ENCODE data around the gene NOS1AP.

Gene NOS1AP

DNA sequence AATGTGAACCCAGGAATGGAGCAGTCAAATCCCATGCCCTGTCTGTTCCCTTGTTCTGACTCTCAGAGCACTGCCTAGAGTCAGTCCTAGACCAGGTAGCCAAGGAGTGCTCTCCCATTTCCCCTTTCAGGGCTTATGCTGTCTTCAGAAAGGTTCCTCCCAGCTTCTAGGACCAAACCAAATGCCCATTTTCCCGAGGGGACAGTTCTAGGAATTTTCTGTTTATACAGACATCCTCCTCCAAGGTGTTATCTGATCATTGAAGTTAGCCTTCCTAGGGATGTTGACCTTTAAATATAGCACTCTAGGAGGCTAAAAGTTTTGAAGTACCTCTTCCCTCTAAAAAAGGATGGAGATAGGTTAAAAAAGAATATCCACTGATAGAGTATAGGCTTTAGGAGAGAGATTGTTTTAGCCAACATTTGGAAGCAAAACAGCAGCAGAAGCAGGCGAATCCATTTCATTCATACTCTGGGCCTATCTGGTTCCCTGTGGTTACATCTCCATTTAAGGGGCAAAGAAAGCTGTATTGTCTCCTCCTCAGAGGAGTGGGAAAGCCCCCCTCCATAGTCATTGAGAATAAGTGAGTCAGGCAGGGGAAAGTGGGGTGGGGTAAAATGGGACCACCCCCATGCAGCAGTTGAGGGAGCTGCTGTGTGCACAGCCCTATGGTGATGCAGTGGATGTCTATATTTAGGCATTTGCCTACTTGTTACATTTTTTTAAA is 180.7 kb downstream of the NOS1AP start:
- no peak for DNase-seq

DNA sequence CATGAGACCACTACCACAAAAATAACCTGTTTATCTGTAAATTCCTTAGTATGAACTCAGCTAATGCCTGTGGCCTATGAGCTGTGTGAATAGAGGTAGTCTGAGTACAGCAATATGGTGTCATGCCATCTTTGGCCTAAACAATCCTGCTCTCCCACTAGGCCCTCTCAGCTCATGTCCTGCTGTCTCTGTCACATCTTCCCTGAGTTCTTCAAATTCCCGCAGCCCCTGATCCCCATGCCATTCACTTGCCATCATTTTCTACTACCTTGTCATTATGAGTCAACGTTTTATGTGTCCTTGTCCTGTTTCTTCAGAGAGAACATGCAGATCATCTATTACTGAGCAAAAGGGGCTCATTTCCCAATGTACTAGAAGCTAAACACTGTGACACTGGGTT is 181.6 kb downstream of the NOS1AP start:
- DNase-seq: no peak

DNA sequence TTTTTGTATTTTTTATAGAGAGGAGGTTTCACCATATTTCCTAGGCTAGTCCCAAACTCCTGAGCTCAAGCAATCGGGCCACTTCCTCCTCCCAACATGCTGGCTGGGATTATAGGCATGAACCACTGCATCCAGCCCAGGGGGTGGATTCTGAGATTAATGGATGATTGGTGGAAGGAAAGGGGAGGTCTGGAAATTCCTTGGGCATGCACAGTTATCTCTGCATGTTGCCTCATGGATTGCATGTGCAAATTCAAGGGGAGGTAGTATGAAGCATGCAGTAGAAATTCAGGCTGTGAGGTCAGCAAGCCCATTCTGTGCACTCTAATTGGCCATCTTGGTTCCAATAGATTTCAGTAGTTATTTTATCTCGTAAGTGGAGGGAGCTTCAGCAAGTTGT is 182.7 kb downstream of the NOS1AP start:
- no peak for DNase-seq

DNA sequence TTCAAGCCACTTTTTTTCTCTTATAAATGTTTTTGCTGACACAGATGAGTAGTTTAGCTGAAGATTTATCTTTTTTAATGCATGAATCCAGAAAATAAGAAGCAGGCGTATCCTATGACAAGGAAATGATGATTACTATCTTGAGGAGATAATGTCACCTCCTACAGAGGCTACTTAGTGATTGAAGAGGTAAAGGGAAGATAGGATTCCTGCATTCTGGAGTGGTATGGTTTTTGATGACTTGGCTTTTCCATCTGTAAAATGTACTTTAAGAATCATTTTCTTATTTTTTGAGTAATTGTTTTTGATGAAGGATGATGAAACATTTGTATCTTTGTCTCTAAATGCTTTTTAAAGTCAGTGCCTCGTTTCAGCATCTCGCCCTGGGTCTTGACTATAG is 184.3 kb downstream of the NOS1AP start:
- DNase-seq: no peak

DNA sequence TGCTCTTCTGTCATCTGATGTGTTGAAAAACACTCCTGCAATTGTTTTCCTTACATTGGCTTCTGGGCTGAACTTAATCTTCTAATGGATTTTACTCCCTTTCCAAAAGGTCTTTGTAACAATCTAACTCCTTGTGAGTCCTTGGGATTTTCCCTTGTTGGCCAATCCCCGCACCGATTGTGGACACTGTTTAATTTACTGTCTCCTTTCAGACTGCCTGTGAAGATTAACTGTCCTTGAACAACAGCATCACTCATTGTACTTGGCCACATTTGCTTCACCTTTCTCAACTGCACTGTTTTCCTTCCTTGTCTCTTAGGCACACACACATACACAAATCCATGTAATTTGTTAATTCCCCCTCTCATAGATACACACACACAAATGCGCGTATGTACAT is 186.8 kb downstream of the NOS1AP start:
- DNase-seq: no peak

DNA sequence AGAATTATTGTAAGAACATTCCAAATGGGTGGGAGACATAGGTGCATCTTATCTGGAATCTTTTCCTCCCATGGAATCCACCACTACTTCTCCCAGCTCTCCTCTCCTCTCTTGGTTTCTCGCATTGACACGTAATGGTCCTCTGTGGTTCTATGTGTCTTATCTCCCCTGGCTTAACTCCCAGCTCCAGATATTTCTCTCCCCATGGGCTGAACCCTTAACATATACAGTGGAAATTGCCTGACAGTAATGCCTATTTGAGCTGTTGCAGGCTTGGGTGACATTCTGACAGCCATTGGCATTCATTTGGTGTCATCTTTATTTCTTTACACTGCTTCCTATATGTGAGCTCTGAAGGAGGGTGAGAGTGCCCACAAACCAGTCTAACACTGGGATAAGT is 188.9 kb downstream of the NOS1AP start:
- no peak for DNase-seq

DNA sequence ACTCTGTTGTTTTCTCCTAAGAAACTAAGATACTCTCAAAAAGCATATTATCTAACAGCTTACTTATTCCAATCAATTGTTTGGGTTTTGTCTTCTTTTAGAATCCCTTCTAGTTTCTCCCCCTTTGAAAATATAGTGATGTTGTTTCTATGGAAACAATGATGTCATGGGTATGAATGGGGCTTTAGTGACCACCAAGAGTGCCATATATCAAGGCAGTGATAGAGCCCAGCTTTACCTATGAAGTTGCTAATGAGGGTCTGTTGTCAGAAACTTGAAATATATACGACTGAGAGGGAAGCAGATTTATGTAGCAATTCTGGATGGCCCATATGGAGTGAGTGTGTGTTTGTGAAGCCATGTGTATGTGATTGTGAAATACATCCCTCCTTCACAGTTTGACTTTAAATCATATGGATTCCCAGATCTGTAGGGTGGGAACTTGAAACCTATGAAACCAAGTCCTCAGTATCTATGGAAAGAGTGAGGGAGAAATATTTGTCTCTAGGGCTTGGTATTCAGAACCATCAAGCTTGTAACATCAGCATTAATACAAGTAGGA is 190.5 kb downstream of the NOS1AP start:
- no peak for DNase-seq

DNA sequence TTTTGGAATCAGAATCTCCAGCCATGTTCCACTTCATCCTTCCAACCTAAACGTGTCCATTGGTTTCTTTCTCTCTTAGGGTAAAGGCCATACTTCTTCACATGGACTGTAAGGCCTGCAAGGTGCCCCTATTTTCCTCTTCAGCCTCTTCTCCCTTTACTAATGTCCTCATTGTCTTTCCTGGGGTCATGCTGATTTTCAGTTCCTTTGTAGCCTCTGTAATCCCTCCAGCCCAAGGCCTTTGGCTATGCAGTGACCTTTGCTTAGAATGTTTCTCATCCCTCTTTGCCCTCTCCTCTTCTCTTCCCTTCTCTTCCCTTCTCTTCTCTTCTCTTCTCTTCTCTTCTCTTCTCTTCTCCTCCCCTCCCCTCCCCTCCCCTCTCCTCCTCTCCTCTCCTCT is 194.6 kb downstream of the NOS1AP start:
- no peak for DNase-seq

DNA sequence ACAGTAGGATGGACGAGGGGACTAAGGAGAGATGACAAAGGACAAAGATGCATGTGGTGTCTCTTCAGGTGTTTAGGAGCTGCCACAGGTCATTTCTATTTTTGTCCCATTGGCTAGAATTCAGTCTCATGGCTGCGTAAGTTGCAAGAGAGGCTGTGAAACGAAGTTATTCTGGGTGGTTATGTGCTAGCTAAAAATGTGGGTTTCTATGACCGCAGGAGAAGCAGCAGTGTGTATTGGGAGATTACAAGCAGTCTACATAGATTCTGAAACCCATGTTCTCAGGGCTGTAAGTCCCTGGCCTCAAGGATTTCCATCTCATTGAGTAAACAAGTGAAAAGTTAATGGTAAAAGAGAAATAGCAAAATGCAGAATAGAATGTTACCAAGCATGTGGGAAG is 196.5 kb downstream of the NOS1AP start:
- DNase-seq: no peak

DNA sequence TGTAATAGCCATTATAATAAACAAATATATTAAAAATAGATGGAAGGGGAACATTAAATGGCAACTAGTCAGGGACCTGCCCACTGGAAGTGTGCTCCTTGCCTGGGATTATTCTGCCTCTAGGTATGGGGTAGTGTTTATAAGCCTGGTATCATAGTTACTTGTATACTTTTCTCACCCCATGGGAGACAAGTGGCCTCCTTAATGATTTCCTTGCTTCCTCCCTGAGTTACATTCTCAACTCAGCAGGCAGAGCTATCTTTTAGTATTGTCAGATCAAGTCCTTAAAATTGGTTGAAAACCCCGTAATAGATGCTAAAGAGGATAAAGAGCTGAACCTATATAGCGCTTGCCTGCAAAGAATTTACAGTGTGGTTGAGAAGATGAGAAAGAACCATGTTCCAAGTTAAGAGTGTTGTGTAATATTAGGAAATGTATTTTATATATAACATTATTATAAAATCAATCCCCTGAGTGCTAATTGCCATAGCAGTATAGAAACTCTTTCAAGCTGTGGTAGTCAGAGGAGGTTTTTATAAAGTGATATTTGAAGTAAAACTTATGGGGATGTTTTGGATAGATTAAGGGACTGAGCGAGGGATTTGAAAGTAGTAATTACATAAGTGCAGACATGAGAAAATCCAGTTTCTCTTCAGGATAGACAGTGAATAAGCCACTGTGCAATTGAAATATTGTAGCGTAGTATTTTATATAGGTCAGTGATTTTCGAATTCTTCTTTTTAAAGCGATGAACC is 200.7 kb downstream of the NOS1AP start:
- no peak for DNase-seq

DNA sequence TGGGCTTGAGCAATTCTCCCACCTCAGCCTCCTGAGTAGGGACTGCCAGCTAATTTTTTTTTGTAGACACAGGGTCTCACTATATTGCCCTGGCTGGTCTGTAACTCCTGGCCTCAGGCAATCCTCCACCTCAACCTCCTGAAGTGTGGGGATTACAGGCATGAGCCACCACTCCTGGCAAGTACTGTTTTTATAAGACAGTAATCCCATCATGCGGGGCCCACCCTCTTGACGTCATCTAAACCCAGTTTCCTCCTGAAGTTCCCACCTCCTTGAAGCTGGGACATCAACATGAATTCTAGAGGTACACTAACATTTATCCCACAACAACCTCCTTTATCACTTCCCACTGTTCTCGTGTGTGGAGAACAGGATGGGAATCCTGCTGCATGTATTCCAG is 202.5 kb downstream of the NOS1AP start:
- no peak for DNase-seq

DNA sequence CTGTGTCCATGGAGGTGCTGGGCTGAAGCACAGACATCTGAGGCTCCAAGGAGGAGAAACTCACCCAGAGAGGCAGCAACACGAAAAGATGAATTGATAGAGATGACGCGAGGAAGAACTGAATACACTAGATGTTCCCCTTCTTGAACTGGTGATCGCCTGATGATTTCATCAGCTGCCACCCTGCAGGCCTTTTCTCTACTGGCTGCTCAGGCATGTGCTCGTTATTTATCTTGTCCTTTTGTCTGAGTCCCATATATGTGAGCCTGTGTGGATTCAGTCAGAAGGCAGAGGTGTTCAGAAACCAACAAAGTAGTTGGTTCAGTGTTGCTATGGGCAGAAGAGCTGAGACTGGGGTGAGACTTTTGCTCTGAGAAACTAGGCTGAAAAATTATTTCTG is 202.9 kb downstream of the NOS1AP start:
- DNase-seq: no peak

DNA sequence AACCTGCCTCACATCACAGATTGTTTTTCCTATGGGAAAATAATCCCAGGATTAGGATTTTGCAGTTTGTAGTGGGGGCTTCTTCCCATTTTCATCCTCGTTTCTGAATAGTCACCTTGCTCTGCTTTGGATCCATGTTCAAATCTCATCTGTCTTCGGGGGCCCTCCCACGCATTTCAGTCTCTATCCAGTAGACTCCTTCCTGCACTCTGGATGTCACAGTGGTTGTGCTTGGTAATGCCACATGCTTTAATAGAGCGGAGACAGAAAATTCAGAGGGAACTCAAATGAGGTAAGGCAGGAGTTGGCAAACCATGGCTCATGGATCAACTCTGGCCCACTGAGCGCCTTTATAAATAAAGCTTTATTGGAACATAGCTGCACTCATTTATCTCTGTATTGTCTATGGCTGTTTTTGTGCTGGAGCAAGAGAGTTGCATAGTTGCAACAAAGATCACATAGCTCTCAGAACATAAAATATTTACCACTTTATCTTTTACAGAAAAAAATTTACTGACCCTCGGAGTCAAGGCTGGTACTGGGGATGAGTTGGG is 206.2 kb downstream of the NOS1AP start:
- DNase-seq: no peak

DNA sequence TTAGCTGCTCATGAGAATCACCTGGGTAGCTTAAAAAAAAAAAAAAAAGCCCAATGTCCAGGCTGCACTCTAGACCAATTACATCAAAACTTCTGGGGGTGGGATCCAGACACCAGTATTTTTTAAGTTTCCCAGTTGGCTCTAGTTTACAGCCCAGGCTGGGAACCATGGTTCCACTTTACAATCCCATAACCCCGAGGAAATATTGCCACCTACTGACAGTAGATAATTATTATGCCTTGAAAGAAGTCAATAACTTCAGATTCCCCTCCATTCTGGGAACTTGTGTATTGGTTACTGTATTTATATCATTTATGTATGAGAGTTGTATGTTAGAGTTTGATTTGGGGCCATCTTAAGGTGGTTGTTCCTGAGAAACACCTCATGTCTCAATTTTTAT is 207.0 kb downstream of the NOS1AP start:
- peak in 3 of 51 donors; percentile 8 to 11 (median 9) for DNase-seq

DNA sequence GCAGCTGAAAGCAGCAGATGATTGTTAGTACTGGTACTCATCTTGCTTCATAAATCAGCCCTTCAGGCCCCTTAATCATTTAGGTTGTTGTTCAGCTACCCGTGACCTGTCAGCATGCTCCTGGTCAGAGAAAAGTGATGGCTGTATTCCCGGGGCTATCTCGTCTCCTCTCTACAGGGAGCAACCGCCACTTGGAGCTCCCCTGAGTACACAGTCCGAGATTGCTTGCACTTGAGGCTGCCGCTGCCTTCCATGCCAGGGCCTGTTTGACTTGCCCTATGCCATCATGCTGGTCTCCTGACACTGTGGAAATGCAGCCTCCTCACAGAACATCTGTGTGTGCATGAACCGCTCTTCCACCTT is 209.6 kb downstream of the NOS1AP start:
- DNase-seq: no peak

DNA sequence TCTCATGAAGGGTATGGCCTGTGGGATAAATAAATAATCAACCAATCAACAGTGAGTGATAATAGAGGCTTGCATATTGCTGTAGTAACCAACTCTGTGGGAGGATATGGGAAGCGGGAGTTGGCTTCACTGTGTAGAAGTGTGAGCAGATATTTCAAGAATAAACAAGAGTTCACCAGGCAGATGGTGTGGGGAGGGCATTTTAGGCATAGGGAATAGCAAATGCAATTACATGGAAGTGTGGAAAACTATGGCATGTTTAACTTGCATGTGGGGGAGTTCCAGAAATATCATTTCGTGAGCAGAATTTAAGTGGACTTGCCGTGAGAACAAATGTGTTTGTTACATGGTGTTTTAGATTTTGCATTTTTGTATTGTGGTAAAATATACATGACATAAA is 211.9 kb downstream of the NOS1AP start:
- DNase-seq: no peak

DNA sequence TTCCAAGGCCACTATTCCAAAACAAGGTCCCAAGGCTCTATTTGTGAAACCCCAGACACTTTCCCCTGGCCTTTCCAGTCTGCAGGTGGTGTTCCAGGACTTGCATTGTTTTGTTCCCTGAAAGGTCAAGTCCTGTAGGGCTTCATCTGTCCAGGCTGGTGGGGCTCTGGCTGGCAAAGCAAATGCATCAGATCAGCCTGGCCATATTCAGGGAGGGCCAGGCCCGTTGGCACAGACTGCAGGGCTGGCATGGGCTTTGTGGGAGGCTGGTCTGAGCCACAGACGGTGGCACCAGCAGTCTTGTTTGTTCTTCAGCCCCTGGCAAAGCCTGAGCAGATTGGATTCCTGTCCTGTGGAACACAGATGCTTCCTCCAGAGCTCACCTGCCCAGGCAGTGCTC is 214.2 kb downstream of the NOS1AP start:
- peak in 6 of 51 donors; percentile 6 to 12 (median 10) for DNase-seq

DNA sequence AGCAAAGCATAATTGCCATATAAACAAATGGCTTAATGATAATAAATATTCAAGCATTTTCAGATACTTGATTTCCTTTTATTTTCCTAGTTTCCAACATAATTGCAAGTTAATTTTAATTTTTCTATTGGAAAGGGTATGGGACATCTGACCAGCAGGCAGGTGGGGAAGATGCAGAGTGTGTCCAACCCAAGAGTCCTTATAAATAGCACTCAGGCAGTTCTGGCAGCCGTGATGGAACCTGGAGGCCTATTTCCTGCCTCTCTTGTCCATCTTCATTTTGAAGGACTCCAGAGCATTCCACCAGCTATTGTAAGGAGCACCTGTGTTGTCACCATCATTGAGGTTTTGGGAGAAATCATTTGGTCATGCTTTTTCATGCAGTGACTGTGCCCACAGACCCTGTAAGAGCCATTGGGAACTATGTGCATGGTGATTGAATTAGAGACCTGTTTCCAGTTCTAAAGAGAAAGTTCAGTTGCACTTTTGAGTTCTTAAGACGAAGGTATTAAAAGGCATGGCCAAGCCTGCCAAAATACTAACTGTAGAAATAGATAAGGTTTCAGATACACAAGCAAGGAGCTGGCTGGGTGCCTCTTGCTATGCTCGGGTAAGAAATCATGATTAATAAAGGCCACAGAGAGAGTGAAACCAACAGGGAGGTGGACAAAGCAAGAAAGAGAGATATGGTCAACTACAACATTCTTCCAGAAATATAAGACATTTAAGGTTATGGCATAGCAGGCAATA is 214.9 kb downstream of the NOS1AP start:
- DNase-seq: no peak

DNA sequence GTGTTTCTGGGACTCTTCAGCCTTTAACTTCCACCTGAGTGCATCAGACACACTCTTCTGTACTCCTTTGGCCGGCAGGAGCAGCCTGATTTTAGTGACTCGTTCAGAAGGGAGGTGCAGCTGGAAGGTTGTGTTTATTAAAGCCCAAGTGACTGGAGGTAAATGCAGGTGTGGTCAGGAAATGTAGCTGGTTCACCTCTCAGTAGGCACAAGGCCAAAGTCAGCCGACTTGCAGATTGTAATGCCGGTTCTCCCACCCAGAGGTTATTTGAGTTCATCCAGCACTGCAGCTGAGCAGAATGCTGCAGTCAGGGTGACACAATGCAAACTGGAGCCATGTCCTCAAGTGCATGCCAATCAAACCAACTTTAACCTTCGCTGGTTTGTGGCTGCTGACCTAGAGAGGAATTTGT is 215.7 kb downstream of the NOS1AP start:
- no peak for DNase-seq

DNA sequence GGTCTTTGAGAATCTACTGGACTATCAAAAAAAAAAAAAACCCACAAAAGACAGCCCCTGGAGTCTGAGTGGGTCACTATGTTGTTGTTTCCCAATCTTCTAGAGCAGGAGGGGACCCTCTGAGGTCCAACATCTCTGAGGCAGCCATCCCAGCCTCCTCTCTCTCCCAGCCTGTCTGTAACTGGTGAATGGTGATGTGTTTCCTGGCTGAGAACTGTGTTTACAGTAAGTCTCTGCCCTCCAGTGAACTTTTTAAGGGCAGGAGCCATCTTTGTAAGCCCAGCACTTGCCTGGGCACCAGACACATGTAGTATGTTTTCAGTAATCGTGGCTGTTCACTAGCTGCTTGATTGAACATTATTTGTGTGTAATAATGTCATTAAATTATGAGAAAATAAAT is 221.5 kb downstream of the NOS1AP start:
- DNase-seq: no peak

DNA sequence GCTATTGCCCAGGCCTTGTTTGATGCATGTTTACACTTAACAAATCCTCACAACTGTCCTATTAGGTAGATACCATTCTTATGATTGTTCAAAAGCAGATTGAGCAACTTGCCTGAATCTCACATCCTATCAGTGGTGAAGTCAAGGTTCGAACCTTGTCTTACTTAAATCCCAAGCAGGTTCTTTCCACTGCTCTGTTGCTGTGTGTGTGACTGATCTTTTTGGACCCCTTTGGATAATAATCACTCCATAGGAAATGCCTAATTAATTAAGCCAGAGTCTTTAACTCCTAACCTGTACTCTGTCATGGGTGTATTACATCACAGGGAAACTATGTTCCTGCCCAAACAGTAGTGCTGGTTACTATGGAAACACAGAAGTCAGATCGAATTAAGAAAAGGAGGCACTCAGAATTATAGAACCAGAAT is 222.9 kb downstream of the NOS1AP start:
- DNase-seq: no peak
